Measurements from ENCODE around the gene ZNF316.

ZNF316 gene

DNA sequence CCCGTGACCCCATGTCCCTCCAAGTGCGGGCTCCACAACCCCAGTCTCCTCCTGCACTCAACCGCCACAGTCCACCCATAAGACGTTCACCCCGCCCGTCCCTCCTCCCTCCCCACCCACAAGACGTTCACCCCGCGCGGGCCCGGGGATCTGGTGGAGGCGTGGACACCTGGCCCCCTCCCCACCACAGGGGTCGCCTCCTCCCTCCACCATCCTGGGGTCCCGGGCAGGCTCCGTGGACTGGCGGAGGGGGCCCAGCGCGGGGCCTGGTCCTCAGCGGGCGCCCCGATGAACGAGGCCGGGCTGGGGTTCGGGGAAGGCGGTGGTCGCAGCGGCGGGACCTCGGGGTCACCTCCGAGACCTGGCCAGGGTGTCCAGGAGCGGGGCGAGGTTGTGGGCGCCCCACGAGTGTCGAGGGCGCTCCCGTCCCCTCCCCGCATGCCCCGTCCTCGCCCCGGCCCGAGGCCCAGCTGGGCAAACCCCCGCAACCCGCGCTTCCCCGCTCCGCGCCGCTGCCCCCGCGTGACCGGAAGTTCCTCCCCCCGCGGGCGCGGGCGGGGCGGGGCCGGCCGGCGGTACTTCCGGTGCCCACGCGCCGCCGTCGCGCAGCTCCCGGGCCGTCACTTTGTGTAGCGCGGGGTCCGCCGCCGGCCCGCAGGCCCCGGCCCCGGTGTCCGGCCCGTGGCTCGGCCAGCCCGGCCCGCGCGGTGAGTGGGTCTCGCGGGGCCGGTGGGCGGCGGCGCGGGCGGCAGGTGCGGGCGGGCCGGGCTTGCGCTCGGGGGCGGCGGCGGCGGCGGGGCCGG, at the start of gene ZNF316:
Gene ZNF316 (plus strand): TSS at position 578 of the 803 bp plus-strand sequence. CDS start 5,092 bp downstream, outside the sequence.
- peak in 1 of 2 experiments; percentile 70 for DNase-seq

DNA sequence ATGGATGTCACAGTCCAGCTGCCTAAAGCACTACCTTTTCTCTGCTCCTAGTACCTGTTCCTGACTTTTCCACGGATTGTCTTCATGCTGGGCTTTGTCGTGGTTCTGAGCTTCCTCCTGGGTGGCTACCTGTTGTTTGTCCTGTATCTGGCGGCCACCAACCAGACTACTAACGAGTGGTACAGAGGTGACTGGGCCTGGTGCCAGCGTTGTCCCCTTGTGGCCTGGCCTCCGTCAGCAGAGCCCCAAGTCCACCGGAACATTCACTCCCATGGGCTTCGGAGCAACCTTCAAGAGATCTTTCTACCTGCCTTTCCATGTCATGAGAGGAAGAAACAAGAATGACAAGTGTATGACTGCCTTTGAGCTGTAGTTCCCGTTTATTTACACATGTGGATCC, 48.6 kb upstream of the ZNF316 start:
- DNase-seq, result no peak

DNA sequence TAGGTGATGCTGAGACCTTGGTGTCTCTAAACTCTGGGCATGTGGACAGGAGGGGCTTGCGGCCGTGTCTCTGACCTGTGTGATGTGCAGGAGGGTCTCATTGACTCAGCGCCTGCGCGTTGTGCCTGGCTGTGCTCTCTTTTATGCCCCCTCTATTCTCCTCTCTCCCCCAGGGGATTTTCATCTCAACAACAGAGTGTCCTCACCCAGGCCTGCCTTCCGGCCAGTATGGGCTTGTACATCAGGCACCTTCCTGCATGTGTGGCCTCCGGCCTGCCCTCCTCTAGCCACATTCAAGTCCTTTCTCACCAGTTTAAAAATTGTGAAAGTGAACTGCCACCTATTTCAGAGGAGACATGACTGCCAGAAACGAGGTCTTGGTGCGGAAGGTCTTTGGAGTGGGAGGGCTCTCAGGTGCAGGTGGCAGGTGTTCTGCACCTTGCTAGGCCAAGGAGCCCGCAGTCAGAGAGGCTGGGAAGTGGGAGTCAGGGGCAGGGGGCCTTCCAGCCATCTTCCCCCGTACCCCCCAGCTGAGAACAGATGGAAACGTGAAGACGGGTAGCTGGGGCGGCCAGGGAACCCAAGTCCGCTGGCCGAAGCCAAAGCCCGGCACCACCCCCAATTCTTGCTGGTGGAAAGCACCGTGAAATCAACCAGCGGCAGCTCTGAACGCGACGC, 47.8 kb upstream of the ZNF316 start:
- no peak for DNase-seq

DNA sequence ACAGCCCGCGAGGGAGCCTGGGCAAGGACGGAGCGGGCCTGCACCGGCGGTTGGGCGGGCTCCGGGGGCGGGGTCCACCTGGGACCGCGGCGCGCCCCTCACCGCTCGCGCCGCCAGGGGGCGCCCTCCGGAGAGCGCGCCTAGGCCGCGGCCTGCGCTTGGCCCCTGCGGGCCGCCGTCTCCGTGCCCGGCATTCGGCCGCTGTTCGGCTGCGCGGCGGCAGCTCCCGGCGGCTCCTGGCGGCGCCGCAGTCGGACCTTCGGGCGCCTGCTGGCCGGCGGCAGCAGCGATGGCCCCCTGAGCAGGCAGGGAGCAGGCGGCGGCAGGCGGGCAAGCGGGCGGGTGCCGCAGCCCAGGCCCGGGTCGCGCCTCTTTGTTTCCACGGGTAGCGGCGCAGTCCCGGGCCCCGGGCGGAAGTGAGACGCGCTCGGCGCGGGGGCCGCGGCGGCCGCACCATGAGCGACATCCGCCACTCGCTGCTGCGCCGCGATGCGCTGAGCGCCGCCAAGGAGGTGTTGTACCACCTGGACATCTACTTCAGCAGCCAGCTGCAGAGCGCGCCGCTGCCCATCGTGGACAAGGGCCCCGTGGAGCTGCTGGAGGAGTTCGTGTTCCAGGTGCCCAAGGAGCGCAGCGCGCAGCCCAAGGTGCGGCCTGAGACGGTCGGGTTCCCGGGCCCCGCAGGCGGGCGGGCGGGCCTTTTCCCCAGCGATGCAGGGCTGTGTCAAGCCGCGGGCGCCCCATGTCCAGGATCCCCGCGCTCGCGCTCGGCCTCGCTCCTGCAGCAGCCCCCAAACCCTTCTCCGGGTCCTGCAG, 47.1 kb upstream of the ZNF316 start, which contains the start of gene INTS15:
Gene INTS15 (plus strand): TSS at position 193 of the 816 bp plus-strand sequence. CDS start 263 bp downstream, at position 456.
- peak; percentile 35 to 88 for DNase-seq

DNA sequence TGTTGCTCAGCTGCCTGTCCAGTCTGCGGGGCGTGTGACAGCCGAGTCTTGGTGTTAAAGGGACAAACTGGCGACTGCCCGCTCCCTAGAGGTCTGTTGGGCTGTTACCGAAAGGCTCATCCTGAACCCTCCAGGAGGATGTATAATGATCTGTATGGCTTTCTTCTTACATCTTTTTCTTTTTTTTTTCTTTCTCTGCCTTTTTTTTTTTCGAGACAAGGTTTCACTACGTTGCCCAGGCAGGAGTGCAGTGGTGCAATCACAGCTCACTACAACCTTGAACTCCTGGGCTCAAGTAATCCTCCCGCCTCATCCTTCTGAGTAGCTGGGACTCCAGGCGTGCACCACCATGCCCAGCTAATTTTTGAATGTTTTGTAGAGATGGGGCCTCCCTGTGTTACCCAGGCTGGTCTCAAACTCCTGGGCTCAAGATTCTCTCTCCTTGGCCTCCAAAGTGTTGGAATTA, 46.4 kb upstream of the ZNF316 start:
- no peak for DNase-seq

DNA sequence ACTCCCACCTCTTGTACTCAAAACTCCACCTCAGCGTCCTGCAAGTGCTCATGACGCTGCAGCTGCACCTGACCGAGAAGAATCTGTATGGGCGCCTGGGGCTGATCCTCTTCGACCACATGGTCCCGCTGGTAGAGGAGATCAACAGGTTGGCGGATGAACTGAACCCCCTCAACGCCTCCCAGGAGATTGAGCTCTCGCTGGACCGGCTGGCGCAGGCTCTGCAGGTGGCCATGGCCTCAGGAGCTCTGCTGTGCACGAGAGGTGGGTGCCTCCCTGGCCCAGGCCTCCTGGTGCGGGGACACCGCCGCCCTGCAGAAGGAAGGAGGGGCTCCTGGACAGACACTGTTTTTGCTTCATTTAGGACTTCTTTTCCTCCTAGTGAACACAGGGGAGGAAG, 37.0 kb upstream of the ZNF316 start:
- DNase-seq, result no peak

DNA sequence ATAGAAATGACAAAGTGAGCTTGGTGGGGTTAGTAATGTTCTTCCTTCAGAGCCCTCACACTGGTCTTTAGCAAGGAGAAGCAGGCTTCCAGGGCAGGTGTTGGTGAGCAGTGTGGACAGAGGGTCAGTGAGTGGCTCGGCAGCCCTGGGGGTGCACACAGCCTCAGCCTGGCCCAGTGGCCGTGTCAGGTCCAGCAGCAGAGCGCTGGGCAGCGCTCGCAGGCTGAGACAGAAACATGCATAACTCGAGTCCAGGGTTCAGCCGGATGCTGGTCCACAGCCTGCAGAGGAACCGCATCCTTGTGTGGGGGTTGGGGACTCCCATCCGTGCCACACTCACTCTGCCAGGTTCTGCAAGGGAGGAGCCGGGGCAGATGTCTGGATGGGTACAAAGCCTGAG, 32.7 kb upstream of the ZNF316 start:
- no peak for DNase-seq

DNA sequence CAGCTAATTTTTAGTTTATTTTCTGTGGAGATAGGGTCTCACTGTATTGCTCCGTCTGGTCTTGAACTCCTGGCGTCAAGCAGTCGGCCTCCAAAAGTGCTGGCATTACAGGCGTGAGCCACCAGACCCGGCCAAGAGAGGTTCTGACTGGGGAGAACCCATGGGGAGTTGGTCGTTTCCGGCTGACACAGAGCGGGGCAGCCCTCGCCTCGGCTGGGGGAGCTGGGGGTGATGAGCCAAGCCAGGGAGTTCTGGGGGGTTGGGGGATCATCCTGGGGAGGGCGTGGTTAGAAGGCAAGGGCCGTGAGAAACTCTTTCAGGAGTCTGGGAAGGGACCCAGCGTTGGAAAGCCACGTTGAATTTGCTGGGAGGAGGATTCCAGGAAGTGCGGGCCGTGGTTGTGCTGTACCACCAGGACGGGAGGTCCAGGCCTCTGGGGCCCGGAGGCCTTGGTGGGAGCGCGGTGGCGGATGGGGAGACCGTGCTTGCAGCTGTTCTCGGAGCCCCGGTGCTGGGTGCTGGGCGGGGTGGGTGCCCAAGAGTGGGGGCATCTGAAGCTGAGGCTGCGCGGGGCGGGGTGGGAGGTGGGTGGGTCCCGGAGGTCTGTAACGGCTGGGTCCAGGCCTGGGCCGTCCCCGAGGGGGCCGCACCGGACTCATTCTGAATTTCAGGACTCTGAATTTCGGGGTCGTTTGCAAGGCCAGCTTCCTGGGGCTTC, 30.1 kb upstream of the ZNF316 start:
- no peak for DNase-seq

DNA sequence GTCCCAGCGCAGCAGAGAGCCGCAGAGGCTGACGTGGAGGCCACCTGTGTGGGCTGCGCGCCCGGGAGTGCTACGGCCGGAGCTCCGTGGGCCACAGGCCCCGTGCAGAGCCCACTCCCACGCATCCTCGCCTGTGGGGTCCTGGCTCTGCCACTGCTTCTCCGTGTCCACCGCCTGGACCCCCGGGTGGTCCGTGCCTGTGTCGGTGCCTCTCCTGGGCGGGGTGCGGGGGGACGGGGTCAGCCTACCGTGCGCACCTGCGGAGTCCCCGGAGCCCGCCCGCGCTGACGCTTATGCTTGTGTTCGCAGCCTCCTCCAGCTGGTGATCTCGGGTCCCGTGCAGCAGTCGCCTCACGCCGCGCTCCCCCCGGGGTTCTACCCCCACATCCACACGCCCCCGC, 29.5 kb upstream of the ZNF316 start:
- DNase-seq, result no peak

DNA sequence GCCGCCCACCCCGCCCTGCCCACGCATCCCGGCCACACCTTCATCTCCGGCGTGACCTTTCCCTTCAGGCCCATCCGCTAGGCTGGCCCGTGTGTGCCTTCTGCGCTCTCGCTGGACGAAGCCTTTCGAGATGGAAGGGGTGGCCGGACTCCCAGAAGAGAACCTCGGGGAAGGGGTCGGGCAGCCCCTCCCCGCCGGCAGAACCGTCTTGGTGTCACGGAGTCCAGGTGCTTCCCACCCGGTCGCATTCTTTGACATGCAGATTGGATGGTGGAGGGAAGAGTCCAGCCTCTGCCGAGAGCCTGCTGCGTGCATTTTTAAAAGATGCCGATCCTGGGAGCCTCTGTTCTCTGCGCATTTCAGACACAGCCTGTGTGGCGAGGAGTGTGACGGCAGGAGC, 29.0 kb upstream of the ZNF316 start:
- no peak for DNase-seq

DNA sequence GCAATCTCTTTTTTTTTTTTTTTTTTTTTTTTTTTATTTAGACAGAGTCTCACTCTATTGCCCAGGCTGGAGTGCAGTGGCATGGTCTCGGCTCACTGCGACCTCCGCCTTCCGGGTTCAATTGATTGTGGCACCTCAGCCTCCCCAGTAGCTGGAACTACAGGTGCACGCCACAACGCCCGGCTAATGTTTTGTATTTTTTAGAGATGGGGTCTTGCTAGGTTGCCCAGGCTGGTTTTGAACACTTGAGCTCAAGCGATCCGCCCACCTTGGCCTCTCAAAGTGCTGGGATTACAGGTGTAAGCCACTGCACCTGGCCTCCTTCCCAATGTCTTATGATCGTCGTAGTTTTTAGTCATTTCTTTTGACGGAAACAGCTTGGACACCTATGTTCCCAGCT, 28.3 kb upstream of the ZNF316 start:
- no peak for DNase-seq

DNA sequence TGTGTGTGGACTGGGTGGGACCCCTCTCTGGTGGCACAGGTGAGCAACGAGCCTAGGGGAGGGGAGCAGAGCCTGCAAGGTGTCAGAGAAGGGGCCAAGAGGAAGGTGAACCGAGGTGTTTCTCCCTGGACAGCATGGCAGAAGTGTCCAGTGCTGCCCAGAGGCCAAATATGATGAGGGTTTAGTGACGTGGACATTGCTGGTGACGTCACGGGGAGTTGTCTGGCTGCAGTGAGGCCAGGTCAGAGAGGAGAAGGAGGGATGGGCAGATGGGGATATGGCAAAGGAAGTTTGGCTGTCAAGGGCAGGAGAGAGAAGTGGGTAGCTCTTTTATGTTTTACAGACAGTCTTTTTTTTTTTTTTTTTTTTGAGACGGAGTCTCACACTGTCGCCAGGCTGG, 24.3 kb upstream of the ZNF316 start:
- no peak for DNase-seq

DNA sequence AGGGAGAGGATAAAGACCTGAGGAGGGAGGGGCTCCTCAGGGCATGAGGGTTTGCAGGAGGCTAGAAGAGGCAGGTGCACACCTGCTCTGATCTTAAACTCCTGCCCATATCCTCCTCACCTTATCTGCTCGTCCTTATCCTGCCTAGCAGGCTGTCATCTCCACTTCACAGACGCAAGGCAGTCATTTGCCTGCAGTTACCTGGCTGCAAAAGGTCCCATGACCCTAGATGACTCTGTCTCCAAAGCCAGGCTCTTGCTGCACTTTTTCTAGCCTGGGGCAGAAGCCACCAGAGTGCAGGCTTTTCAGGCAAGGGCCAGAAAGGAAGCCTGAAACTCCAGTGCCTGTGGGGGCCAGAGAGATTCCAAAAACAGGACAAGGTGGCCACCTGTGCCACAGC, 23.4 kb upstream of the ZNF316 start:
- peak in 1 of 2 experiments; percentile 11 for DNase-seq

DNA sequence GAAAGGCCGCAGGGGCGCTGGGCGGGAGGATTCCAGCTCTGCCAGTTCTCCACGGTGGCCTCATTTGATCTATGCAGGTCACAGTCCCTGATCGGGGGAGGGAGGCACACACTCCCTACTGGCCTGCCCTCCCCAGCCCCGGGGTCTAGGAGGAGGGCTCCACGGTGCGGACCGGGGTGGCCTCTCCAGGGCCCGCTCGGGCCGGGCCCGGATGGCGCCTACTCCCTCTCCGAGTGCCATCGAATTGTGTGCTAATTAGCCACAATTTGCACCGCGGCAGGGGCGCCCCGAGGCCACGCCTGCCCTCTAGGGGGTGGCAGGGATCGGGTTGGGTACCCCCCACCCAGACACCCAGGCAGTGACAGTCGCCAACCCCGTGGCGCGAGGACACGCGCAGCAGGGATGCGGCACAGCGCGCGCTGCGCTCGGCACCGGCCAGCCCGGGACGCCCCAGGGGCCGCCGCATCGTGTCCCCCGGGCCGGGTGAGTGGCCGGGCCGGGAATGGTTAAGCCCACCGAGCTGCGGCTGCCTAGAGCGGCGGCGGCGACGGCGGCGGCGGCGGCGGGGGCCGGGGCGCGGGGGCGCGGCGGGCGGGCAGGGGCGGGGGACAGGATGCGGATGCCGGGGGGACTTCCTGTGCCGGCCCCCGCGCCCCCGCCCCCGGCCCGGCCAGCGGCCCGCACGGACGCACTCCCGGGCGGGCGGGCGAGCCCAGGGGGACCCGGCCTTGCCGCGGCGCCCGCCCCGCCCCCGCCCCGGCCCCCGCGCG, 22.0 kb upstream of the ZNF316 start, which contains the start of gene ZNF853:
Gene ZNF853 (plus strand): TSS at position 658 of the 770 bp plus-strand sequence. CDS start 565 bp downstream, outside the sequence.
- DNase-seq, result peak in 1 of 2 experiments; percentile 57

DNA sequence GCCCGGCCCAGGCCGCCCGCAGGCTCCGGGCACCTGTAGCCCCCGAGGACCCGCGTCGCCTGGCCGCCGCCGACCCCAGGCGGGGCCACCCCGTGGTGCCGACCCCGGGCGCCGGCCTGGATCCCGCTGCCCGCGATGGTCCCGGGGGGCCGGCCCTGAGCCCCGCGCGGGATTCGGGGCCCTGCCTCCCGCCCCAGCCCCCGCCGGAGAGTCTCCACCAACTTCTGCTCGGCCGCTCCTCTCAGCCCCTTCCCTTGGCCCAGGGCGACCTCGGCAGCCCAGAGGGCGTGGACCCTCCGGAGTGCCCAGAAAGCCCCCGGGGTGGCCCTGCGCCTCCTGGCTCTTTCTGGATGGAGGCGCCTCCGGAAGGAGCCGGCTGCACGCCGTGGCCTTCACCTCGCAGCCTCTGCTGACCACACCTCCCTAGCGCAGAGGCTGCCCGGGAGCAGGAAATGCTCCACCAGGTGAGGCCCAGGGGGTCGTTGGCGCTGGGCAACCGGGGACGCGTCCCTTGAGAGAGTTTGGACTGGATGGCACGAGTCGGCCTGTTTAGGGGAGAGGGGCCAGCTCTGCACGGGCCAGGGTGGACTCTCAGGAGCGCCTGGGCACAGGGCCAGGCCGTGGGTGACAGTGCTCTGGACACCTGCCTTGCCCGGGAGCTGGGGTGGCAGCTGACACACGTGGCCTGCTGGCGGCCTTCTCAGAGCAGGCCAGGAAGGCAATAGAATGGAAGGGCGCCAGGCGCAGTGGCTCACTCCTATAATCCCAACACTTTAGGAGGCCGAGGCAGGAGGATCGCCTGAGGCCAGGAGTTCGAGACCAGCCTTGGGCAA, 21.2 kb upstream of the ZNF316 start:
- peak in 1 of 2 experiments; percentile 24 for DNase-seq

DNA sequence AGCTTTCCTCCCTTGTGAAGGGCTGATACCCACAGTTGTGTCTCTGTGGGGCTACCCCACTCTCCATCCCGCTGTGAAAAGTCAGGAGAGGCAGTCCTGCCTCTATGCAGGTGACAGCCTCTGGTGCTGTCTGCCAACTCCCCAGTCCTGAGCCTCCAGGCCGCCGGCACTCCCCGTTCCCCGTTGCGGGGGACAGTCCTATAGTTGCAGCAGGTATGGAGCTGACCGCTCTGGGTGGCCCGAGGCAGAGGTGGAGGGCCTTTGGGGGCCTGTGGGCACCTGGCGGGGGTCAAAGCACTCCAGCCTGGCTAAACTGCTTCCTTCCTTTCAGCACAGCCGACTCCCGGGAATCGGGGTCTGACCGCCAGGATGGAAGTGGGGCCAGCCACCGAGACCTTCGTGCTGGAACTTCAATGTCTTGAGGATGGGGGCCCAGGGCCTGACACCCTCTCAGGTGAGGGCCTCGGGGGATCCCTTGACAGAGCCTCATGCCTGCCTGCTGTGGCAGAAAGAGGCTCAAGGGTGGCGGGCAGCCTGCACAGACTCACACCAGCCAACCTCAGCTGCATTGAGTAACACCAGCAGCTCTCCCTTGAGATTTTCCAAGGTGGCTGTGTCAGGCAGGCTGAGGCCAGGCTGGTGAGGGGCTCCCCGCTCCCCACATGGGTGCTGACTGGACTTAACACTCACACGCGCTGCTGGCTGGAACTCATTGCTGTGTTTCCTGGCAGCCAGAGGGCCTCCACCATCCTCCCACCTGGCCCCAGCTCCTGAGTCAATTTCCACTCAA, 20.1 kb upstream of the ZNF316 start:
- no peak for DNase-seq

DNA sequence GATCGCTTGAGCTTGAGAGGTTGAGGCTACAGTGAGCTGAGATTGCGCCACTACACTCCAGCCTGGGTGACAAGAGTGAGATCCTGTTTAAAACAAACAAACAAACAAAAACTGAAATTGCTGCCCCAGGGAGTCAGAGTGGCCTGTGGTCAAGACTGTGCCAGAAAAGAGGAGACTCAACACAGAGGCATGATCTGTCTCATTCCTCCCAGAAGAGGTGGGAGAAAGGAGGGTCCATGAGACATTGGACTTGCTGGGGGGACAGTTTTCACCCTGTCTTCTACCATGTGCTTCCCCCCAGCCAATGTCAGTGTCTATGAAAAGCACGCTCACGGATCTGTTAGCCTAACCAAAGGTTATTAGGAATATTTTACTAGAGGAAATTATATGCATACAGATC, 18.5 kb upstream of the ZNF316 start:
- DNase-seq, result no peak

DNA sequence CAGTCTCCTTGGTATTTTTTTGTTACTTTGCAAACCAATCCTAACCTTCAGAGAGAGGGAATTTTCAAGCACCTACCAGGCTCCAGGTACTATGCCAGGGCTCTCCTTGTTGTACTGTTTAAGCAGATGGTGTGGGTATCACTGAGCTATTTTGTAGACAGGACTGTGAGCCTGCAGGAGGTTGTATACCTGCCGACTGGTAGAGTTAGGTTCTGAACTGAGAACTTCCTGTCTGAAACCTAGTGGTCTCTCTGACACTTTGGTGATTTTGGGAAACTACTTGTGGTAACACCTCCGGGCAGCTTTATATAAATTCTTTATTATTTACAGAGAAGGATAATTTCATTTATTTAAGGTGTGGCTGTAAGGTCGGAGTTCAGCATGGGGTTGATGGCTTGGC, 17.2 kb upstream of the ZNF316 start:
- DNase-seq, result no peak

DNA sequence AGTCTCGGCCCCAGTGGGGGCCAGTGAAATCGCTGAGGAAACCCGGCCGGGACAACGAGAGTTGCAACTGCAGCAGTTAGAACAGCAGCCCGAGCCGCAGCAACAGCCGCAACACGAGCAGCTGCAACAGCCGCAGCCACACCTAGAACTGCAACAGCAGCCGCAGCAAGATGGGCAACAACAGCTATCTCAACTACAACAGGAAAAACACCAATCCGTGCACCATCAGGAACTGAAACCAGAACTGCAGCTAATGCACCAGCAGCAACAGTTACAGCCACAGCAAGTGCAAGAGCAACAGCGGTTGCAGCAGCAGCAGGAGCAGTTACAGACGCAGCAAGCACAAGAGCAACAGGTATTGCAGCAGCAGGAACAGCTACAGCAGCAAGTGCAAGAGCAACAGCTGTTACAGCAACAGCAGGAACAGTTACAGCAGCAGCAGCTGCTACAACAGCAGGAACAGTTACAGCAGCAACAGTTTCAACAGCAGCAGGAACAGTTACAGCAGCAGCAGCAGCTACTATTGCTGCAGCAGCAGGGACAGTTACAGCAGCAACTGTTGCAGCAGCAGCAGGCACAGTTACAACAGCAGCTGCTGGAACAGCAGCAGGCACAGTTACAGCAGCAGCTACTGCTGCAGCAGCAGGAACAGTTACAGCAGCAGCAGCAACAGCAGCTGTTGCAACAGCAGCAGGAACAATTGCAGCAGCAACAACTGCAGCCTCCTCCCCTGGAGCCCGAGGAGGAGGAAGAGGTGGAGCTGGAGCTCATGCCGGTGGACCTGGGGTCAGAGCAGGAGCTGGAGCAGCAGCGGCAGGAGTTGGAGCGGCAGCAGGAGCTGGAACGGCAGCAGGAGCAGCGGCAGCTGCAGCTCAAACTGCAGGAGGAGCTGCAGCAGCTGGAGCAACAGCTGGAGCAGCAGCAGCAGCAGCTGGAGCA, 15.7 kb upstream of the ZNF316 start:
- DNase-seq, result no peak
